Peyer's patch (tissue), 4 donors: ENCODE measurements around the gene ERF. TPM values are rescaled to one million over a fixed set of nuclear protein-coding genes. Genes with fewer than 3 reads are reported as not detected.

Experiments used
- DNase-seq, 3 donors: peaks; one replicate each; pipeline ENCODE4 v3.0.0-alpha.2; 2017 to 2019
- H3K27ac ChIP-seq, 4 donors: fragments of 200-600 bp; sonication (generic); one replicate each; pipeline ENCODE4 v1.5.1; 2016 to 2019
- H3K27me3 ChIP-seq, 2 donors: fragments of 200-600 bp; sonication (generic); one replicate each; pipeline ENCODE4 v1.5.1; 2019
- H3K36me3 ChIP-seq, 3 donors: fragments of 200-600 bp; sonication (generic); one replicate each; pipeline ENCODE4 v1.5.1; 2016 to 2019
- H3K4me1 ChIP-seq, 4 donors: fragments of 200-600 bp; sonication (generic); one replicate each; pipeline ENCODE4 v1.5.1; 2016 to 2019
- H3K4me3 ChIP-seq, 4 donors: fragments of 200-600 bp; sonication (generic); 1 replicate in 3 of 4; 2 replicates in 1 of 4; pipeline ENCODE4 v1.5.1; 2016 to 2019; ENCODE audit warnings: mild to moderate bottlenecking in 1 of 4
- H3K9me3 ChIP-seq, 4 donors: fragments of 200-600 bp; sonication (generic); one replicate each; pipeline ENCODE4 v1.5.1; 2016 to 2019; ENCODE audit warnings: mild to moderate bottlenecking in 1 of 4
- POLR2A ChIP-seq, 2 donors: fragments of 450-650 bp; IDR thresholded peaks; one replicate each; pipeline ENCODE4 v1.5.1; 2017; ENCODE audit warnings: antibody characterized with exemption in 2 of 2, mild to moderate bottlenecking in 2 of 2, moderate library complexity in 2 of 2
- total RNA-seq, 4 donors: library from RNA; depleted of rRNA; stranded (reverse); fragments of >200 nt; gene quantifications; one replicate each; pipeline ENCODE4 v1.1.0, GENCODE V29; 2016
- TF ChIP-seq, protein P1 (sequence below), 6 experiments: fragments of 450-650 bp in 4 of 6; fragments of 200-600 bp in 2 of 6; sonication (generic) in 1 of 6; IDR thresholded peaks; one replicate each; pipeline ENCODE4 v1.5.1; 2017 to 2019; ENCODE audit warnings: antibody characterized with exemption in 6 of 6, mild to moderate bottlenecking in 3 of 6, moderate library complexity in 1 of 6

The ERF gene
- total RNA-seq, 4 donors from 2014 or later: 13.2 to 85.4 (median 49.3) TPM

DNA sequence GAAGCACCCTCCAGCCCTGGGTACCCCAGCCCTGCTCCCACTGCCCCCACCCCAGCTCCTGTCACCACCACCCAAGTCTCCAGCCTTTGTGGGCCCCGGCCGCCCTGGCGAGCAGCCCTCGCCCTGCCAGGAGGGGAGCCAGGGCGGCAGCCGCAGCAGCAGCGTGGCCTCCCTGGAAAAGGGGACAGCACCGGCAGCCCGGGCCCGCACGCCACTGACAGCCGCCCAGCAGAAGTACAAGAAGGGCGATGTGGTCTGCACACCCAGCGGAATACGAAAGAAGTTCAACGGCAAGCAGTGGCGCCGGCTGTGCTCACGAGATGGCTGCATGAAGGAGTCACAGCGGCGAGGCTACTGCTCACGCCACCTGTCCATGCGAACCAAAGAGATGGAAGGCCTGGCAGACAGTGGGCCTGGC, 18.1 kb upstream of the ERF start:
- H3K9me3 ChIP-seq: no peaks in the 10 kb centered on the region
- peaks cover 0 to 37% (median 0%) of the 10 kb centered on the region in 3 donors for H3K36me3 ChIP-seq
- H3K4me3 ChIP-seq: no peak overlapping the region
- TF ChIP-seq POLR2A (IDR thresholded peaks at IDR 0.05): no peak
- TF ChIP-seq, protein P1, sequence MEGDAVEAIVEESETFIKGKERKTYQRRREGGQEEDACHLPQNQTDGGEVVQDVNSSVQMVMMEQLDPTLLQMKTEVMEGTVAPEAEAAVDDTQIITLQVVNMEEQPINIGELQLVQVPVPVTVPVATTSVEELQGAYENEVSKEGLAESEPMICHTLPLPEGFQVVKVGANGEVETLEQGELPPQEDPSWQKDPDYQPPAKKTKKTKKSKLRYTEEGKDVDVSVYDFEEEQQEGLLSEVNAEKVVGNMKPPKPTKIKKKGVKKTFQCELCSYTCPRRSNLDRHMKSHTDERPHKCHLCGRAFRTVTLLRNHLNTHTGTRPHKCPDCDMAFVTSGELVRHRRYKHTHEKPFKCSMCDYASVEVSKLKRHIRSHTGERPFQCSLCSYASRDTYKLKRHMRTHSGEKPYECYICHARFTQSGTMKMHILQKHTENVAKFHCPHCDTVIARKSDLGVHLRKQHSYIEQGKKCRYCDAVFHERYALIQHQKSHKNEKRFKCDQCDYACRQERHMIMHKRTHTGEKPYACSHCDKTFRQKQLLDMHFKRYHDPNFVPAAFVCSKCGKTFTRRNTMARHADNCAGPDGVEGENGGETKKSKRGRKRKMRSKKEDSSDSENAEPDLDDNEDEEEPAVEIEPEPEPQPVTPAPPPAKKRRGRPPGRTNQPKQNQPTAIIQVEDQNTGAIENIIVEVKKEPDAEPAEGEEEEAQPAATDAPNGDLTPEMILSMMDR (IDR thresholded peaks at IDR 0.05): no peak
- H3K27ac ChIP-seq: no peak overlapping the region
- no peaks in the 10 kb centered on the region for H3K27me3 ChIP-seq
- peak in 1 of 3 donors; percentile 47 for DNase-seq
- peaks cover 3 to 36% (median 17%) of the 10 kb centered on the region in 4 donors for H3K4me1 ChIP-seq

DNA sequence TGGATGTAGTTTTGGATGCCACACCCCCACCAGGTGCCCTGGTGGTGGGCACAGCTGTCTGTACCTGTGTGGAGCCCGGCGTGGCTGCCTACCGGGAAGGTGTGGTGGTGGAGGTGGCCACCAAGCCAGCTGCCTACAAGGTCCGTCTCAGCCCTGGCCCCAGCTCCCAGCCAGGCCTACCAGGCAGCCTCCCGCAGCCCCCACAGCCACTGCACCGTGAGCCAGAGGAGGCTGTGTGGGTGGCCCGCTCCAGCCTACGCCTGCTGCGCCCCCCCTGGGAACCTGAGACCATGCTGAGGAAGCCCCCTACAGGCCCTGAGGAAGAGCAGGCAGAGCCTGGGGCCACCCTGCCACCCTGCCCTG, 17.6 kb upstream of the ERF start:
- Histone ChIP-seq H3K27ac (no peak overlapping the region), H3K27me3 (no peaks in the 10 kb centered on the region), H3K36me3 (peaks cover 0 to 37% (median 0%) of the 10 kb centered on the region in 3 donors), H3K9me3 (no peaks in the 10 kb centered on the region), H3K4me1 (peaks cover 3 to 35% (median 19%) of the 10 kb centered on the region in 4 donors), H3K4me3 (no peak overlapping the region)
- TF ChIP-seq, protein P1 (IDR thresholded peaks at IDR 0.05): no peak
- no peak for TF ChIP-seq POLR2A (IDR thresholded peaks at IDR 0.05)
- no peak for DNase-seq

DNA sequence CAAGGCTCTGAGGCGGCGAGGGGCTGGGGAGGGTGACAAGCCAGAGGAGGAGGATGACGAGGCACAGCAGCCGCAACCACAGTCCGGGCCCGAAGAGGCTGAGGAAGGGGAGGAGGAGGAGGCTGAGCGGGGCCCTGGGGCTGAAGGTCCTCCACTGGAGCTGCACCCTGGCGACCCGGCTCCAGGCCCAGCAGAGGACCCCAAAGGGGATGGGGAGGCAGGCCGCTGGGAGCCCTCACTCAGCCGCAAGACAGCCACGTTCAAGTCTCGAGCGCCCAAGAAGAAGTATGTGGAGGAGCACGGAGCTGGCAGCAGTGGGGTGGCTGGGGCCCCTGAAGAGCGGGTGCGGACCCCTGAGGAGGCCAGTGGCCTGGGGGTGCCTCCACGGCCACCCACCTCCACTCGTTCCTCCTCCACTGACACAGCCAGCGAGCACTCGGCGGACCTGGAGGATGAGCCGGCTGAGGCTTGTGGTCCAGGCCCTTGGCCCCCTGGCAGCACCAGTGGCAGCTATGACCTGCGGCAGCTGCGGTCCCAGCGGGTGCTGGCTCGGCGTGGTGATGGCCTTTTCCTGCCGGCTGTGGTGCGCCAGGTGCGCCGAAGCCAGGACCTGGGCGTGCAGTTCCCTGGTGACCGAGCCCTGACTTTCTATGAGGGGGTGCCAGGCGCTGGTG, 17.1 kb upstream of the ERF start:
- H3K9me3 ChIP-seq: no peaks in the 10 kb centered on the region
- H3K27me3 ChIP-seq: no peaks in the 10 kb centered on the region
- peaks cover 0 to 37% (median 0%) of the 10 kb centered on the region in 3 donors for H3K36me3 ChIP-seq
- H3K4me1 ChIP-seq: peaks cover 3 to 31% (median 19%) of the 10 kb centered on the region in 4 donors
- no peak for TF ChIP-seq POLR2A (IDR thresholded peaks at IDR 0.05)
- TF ChIP-seq, protein P1 (IDR thresholded peaks at IDR 0.05): no peak
- H3K4me3 ChIP-seq: no peak overlapping the region
- no peak for DNase-seq
- H3K27ac ChIP-seq: peak overlapping the region in 1 of 4 donors; percentile 99

DNA sequence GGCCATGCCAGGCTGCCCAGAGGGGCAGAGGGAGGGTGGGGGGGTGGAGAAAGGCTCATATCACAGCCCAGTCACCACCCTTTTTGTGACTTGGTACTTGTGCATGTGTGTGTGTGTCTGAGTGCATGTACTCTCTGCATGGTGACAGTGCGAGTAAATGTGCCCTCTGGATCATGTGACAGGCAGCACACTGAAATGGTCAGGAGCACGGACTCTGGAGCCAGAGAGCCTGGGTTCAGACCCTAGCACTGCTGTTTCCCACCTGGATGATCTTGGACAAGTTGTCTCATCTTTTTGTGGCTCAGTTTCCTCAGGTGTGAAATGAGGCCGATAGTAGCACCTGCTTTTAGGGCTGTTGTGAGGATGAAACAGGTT, 16.1 kb upstream of the ERF start:
- TF ChIP-seq, protein P1 (IDR thresholded peaks at IDR 0.05): no peak
- TF ChIP-seq POLR2A (IDR thresholded peaks at IDR 0.05): no peak
- Histone ChIP-seq H3K4me1 (peaks cover 3 to 31% (median 19%) of the 10 kb centered on the region in 4 donors), H3K27me3 (no peaks in the 10 kb centered on the region), H3K36me3 (peaks cover 0 to 37% (median 0%) of the 10 kb centered on the region in 3 donors), H3K27ac (peak overlapping the region; percentile 91 to 99 (median 94)), H3K4me3 (peak overlapping the region; percentile 67 to 87 (median 72)), H3K9me3 (no peaks in the 10 kb centered on the region)
- DNase-seq: peak in 1 of 3 donors; percentile 53

DNA sequence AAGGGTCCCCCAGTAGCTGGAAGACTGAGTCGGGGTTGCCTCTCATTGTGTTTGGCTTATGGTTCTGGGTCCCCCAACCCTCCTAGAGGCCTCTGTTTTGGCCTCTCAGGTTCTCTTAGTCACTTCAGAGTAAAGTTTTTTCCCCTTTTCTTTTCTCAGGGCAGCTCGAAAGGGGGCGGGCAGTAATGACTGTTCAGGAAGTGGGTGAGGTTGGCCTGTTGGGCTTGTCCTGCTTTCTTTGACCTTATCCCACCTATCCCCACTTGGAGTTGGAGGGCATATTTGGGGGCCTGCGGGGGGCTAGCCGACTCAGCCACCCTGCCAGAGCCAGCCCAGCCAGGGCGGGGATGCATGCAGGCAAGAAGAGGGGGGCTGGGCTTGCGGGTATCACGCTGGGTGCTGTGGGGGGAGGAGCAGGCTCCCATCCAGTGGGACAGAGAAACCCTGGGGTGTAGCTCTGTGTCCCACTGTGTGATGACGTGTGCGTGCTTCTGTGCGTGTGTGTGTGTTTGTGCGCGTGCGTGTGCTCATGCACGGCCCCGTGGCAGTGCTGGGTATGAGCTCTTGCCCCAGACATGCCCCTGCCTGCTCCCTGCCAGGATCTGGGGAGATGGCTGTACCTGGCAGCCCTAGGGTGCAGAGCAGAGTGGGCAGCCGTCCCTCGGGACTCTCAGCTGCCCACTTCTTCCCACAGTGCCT, 15.6 kb upstream of the ERF start:
- no peaks in the 10 kb centered on the region for H3K9me3 ChIP-seq
- peak overlapping the region; percentile 91 to 99 (median 94) for H3K27ac ChIP-seq
- H3K27me3 ChIP-seq: no peaks in the 10 kb centered on the region
- DNase-seq: peak; percentile 62 to 75 (median 65)
- peaks cover 0 to 37% (median 0%) of the 10 kb centered on the region in 3 donors for H3K36me3 ChIP-seq
- peaks cover 3 to 31% (median 19%) of the 10 kb centered on the region in 4 donors for H3K4me1 ChIP-seq
- peak overlapping the region; percentile 67 to 87 (median 72) for H3K4me3 ChIP-seq
- peak in 1 of 2 donors; percentile 36 for TF ChIP-seq POLR2A (IDR thresholded peaks at IDR 0.05)
- TF ChIP-seq, protein P1 (IDR thresholded peaks at IDR 0.05): no peak
